HG03439 (cell line): Measurements from ENCODE around the gene ING1.
"Not testable (repeated sequence)": the region's sequence is repeated elsewhere in the genome, so short reads cannot be mapped to it uniquely, and the experiment has no call there.

Experiments
- ATAC-seq: cut with Tn5 transposase; IDR thresholded peaks from one replicate; pipeline ENCODE4 v1.9.1; 2021; ENCODE audit warnings: mild to moderate bottlenecking, moderate library complexity; ENCODE audit not compliant: unreplicated experiment

Gene ING1

DNA sequence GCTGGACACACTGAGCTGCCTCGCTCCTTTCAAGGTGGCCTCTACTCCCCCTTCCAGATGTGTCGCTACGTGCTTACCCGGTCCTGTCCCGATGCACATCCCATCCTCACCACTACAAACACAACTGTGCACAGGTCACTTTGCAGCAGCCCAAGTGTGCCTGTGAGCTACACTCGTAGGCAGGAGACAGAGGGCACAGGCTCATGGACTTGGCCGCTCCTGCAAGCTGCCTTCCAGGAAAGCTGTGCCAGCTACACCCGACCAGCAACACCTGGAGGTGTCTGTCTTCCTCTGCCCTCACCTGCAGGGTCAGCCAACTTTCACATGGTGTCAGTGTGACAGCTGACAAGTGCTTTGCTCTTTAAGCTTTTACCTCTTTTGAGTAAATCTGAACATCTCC lies 23.0 kb upstream of the ING1 start:
- ATAC-seq, result no peak

DNA sequence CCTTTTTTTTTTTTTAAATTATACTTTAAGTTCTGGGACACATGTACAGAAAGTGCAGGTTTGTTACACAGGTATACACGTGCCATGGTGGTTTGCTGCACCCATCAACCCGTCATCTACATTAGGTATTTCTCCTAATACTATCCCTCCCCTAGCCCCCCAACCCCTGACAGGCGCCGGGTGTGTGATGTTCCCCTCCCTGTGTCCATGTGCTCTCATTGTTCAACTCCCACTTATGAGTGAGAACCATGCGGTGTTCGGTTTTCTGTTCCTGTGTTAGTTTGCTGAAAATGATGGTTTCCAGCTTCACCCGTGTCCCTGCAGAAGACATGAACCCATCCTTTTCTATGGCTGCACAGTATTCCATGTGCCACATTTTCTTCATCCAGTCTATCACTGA lies 17.7 kb upstream of the ING1 start:
- not testable (repeated sequence) for ATAC-seq

DNA sequence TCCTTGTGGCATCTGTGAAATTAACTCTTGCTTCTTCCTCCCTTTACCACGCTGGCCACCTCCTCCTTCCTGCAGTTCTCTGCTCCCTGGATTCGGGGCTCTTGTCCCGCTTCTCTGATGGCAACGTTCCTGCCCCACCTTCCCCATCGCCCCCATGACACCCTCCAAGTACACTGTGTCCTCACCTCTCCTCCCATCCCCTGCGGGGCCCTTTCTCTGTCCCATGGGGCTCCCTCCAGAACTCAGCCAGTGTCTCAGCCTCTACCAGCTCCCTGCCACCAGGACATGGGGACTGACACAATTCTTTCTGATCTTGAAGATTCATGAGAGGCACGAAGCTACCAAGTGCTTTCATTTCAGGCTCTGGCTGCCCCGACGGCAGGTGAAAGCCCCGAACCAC lies 16.7 kb upstream of the ING1 start:
- ATAC-seq, result no peak

DNA sequence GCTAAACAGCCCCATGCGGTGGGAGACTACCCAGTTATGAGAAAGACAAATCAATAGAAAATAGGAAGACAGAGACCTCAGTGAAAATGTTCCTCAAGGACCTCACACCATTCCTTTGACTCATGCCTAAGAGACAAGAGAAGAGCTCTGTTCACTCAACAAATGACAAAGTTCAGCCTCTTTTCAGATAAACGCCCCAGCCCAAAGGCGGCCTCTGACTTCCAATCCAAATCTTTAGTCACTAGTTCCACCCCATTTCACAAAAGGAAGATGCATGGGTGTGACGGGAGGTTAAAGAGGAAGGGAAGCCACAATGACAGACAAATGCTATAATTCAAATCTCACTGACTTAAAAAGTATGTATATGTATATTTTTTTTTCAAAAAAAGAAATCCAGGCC lies 15.7 kb upstream of the ING1 start:
- ATAC-seq, result no peak

GRCh38 chr13:110698689-110699088 lies 14.8 kb upstream of the ING1 start:
- ATAC-seq, result peak; percentile 63

GRCh38 chr13:110699148-110700145 lies 14.1 kb upstream of the ING1 start:
- ATAC-seq, result peak; percentile 7

- no peak for ATAC-seq
Observed at GRCh38 chr13:110700186-110700585, 13.3 kb upstream of the ING1 start.

GRCh38 chr13:110700641-110701040 lies 12.9 kb upstream of the ING1 start:
- ATAC-seq, result no peak

GRCh38 chr13:110701061-110701460 lies 12.4 kb upstream of the ING1 start:
- ATAC-seq, result not testable (repeated sequence)

- ATAC-seq, result no peak
Observed at GRCh38 chr13:110702089-110702488, 11.4 kb upstream of the ING1 start.

DNA sequence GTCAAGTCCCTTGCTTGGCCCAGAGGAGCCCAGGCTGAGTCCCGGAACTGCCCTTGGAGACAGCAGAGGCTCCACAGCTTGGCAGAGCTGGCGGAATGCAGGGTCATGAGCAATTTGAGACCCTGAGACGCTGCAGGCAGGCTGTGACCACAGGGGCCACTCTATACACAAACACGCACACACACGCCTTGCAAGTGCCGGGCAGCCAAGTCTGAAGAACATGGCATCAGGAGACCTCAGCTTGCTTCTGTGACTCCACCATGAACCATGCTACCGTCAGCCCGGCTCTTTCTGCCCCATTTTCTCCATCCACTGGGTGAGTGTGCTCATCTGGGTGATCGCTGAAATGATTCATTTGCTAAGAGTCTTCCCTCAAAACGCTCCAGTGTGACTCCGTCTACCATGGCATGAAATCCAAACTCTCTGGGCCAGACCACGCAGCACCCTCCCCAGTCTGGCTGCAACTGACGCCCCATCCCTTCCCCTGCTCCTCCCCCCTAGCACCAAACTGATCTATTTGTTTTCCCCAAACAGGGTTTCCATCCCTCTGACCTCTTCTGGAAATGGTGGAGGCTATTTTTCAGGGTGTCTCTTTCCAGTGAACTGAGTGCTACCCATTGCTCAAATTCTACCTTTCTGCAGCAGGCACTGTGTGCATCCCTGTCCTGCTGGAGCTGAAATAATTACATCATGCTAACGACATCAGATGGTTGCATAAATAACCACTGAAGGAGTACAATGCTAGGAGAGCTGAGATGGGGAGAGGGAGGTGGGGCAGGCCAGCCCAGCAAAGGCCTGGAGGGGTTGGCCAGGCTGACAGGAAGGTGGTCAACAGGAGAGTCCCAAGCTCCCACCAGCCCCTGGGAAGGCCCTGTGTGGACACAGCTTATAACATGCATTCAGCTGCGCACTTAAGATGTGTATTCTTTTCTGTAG lies 10.6 kb upstream of the ING1 start:
- ATAC-seq, result no peak

- ATAC-seq, result no peak
Observed at GRCh38 chr13:110705356-110705825, 8.1 kb upstream of the ING1 start.

DNA sequence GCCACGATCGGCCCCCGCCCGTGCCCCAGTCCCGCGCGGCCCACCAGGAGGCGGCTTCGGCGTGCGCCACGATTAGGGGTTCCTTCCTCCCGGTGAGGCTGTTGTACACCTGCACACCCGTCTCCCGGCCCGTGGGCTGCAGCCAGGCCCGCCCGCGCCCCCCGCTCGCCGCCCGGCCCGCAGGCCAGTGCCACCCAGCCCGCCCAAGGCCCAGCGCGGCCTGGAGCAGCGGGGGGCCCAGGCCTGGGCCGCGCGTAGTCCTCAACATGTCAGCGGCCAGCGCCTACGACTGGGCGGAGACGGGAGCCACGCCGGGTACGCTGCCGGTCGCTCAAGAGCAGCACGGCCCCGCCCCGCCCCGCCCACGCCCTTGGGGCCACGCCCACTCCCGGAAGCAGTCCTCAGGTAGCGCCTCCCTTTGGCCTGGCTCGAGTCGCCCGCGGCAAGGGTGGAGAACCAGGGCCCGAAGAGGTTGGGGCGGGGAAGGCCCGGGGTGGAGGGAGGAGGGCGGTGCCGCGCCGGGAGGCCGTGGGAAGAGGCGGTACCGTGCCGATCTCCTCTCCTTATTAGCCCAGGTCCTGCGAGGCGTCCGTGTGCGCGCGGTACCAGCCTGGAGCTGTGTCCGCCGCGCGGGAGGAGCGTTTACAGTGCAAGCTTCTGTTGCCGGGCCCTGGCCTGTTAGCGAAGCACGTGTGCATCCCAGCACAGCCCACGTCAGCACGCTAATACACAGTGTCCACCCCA lies 7.5 kb upstream of the ING1 start, which contains the start of gene CARS2:
CARS2 (minus strand) TSS at position 291 of the 744 bp plus-strand sequence; CDS start at position 268, 23 bp downstream.
- ATAC-seq, result peak; percentile 93

DNA sequence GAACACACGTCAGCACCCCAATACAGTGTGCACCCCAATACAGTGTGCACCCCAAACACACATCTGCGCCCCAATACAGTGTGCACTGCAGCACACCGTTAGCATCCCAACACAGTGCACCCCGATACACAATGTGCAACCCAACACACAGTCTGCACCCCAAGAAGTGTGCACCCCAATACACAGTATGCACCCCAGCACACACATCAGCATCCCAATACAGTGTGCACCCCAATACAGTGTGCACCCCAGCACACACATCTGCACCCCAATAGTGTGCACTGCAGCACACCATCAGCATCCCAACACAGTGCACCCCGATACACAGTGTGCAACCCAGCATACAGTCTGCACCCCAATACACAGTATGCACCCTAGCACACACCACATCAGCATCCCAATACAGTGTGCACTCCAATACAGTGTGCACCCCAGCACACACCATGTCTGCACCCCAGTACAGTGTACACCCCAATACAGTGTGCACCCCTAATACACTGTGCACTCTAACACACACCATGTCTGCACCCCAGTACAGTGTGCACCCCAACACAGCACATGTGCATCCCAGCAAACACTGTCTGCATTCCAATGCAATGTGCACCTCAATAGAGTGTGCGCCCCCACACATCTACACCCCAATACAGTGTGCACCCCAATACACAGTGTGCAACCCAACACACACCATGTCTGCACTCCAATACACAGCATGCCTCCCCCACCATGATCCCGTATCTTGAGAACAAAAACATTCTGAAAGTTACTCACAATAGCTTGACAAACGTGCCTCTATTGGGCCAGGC lies 6.7 kb upstream of the ING1 start:
- ATAC-seq, result peak; percentile 2

GRCh38 chr13:110712081-110712848 lies 1.2 kb upstream of the ING1 start:
- ATAC-seq, result peak; percentile 27

- ATAC-seq, result peak; percentile 56
Observed at GRCh38 chr13:110712849-110713641, 455 bp upstream of the ING1 start.

DNA sequence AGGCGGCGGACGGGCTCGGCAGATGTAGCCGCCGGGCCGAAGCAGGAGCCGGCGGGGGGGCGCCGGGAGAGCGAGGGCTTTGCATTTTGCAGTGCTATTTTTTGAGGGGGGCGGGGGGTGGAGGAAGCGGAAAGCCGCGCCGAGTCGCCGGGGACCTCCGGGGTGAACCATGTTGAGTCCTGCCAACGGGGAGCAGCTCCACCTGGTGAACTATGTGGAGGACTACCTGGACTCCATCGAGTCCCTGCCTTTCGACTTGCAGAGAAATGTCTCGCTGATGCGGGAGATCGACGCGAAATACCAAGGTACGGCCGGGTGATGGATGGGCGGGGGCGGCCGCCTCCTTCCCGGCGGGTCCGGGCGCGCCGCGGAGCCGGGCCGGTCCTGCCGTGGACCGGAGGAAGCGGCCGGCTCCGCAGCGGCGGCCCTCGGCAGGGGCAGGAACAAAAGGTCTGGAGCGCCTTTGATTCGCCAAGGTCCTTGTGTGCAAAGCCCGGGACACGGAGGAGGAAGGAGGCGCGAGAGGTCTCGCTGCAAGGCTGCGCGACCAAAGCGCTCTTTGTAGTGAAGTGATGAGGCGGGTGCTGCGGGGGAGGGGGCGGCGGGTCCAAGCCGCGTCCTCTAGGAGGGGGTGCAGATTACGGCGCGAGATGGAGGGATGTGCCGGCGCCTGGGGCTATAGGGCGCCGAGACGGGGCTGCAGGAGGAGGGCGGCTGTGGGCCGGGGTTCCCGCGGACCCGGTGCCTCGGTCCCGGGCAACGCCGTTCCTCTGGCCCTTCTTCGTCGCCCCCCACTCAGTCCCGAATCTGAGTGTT lies 689 bp downstream of the ING1 start:
- no peak for ATAC-seq
